Stromal cell of bone marrow (primary cell): ENCODE measurements around the gene KCNT2.
A peak's percentile ranks its signal among the peaks of the same experiment; 100 is the strongest.
"Not testable (repeated sequence)": the region's sequence is repeated elsewhere in the genome, so short reads cannot be mapped to it uniquely, and the experiment has no call there.

ENCODE experiments used
- DNase-seq: peaks from one replicate; pipeline ENCODE4 v3.0.0-alpha.2; 2012; ENCODE audit warnings: low read depth

KCNT2 gene

GRCh38 chr1:196590012-196590708, 18.1 kb downstream of the KCNT2 start:
- no peak for DNase-seq

- DNase-seq = no peak
Measured at GRCh38 chr1:196584696-196585095, 23.5 kb downstream of the KCNT2 start.

- no peak for DNase-seq
Measured at GRCh38 chr1:196577386-196577785, 30.9 kb downstream of the KCNT2 start.

- no peak for DNase-seq
Measured at GRCh38 chr1:196573226-196573625, 35.0 kb downstream of the KCNT2 start.

- no peak for DNase-seq
Measured at GRCh38 chr1:196567238-196567637, 41.0 kb downstream of the KCNT2 start.

GRCh38 chr1:196563768-196564167, 44.5 kb downstream of the KCNT2 start:
- no peak for DNase-seq

GRCh38 chr1:196559314-196559713, 48.9 kb downstream of the KCNT2 start:
- no peak for DNase-seq

- DNase-seq = peak; percentile 67
Measured at GRCh38 chr1:196558411-196558810, 49.8 kb downstream of the KCNT2 start.

GRCh38 chr1:196557797-196558196, 50.4 kb downstream of the KCNT2 start:
- DNase-seq = no peak

GRCh38 chr1:196550731-196551130, 57.5 kb downstream of the KCNT2 start:
- DNase-seq = no peak

GRCh38 chr1:196546272-196547111, 61.7 kb downstream of the KCNT2 start:
- DNase-seq = no peak

- DNase-seq = no peak
Measured at GRCh38 chr1:196545222-196545621, 63.0 kb downstream of the KCNT2 start.

- DNase-seq = no peak
Measured at GRCh38 chr1:196544617-196545016, 63.6 kb downstream of the KCNT2 start.

- DNase-seq = no peak
Measured at GRCh38 chr1:196543833-196544232, 64.4 kb downstream of the KCNT2 start.

GRCh38 chr1:196538473-196538872, 69.8 kb downstream of the KCNT2 start:
- no peak for DNase-seq

GRCh38 chr1:196535727-196536126, 72.5 kb downstream of the KCNT2 start:
- no peak for DNase-seq

- DNase-seq = no peak
Measured at GRCh38 chr1:196531737-196532524, 76.3 kb downstream of the KCNT2 start.

- no peak for DNase-seq
Measured at GRCh38 chr1:196527919-196528318, 80.3 kb downstream of the KCNT2 start.

GRCh38 chr1:196522574-196523345, 85.5 kb downstream of the KCNT2 start:
- not testable (repeated sequence) for DNase-seq

GRCh38 chr1:196517193-196517592, 91.0 kb downstream of the KCNT2 start:
- no peak for DNase-seq

- DNase-seq = no peak
Measured at GRCh38 chr1:196516373-196516772, 91.9 kb downstream of the KCNT2 start.

- DNase-seq = no peak
Measured at GRCh38 chr1:196515904-196516303, 92.3 kb downstream of the KCNT2 start.
